Natural killer cell (primary cell): ENCODE measurements around the gene PGAP3. TPM values are rescaled to one million over a fixed set of nuclear protein-coding genes. Genes with fewer than 3 reads are reported as not detected.

ENCODE experiments used
- ATAC-seq, 3 donors: fragments of 150-1000 bp in 2 of 3; fragments of 200-7000 bp in 1 of 3; cut with Tn5 transposase; 1 replicate in 1 of 3; 2 replicates in 2 of 3; pipeline ENCODE4 v1.10.0; 2021; ENCODE audit warnings: mild to moderate bottlenecking in 2 of 3, moderate library complexity in 2 of 3
- DNase-seq, 2 donors: peaks; one replicate each; pipeline versions ENCODE4 v3.0.0 to v3.0.0-alpha.2; 2013 to 2021; ENCODE audit warnings: mixed read lengths in 1 of 2
- H3K27ac ChIP-seq: one replicate; pipeline ENCODE4 v1.5.1; 2013; ENCODE audit warnings: mild to moderate bottlenecking, low read length
- H3K27me3 ChIP-seq: one replicate; pipeline ENCODE4 v1.6.1; 2013; ENCODE audit warnings: low read length; ENCODE audit not compliant: control insufficient read depth, insufficient read depth
- H3K36me3 ChIP-seq: one replicate; pipeline ENCODE4 v1.6.1; 2013; ENCODE audit warnings: low read length; ENCODE audit not compliant: control insufficient read depth, insufficient read depth
- H3K4me1 ChIP-seq: one replicate; pipeline ENCODE4 v1.6.1; 2013; ENCODE audit warnings: low read length; ENCODE audit not compliant: control insufficient read depth, insufficient read depth
- H3K4me3 ChIP-seq: one replicate; pipeline ENCODE4 v1.5.1; 2013; ENCODE audit warnings: low read length
- H3K9me3 ChIP-seq: one replicate; pipeline ENCODE4 v1.6.1; 2013; ENCODE audit warnings: low read length; ENCODE audit not compliant: control insufficient read depth, insufficient read depth
- H3K27ac Mint-ChIP-seq, 2 donors: one replicate each; pipeline ENCODE4 v1.8.0; 2022; ENCODE audit warnings: mild to moderate bottlenecking in 2 of 2, mixed read lengths in 2 of 2, moderate library complexity in 1 of 2
- H3K27me3 Mint-ChIP-seq, 2 donors: one replicate each; pipeline ENCODE4 v1.8.0; 2022; ENCODE audit warnings: low read depth in 2 of 2, mixed read lengths in 2 of 2
- H3K36me3 Mint-ChIP-seq: one replicate; pipeline ENCODE4 v1.8.0; 2022; ENCODE audit warnings: mixed read lengths
- H3K4me1 Mint-ChIP-seq, 2 donors: one replicate each; pipeline ENCODE4 v1.8.0; 2022; ENCODE audit warnings: mixed read lengths in 2 of 2
- H3K4me3 Mint-ChIP-seq: one replicate; pipeline ENCODE4 v1.8.0; 2022; ENCODE audit warnings: mild to moderate bottlenecking, moderate library complexity, mixed read lengths
- H3K9me3 Mint-ChIP-seq, 2 donors: one replicate each; pipeline ENCODE4 v1.8.0; 2022; ENCODE audit warnings: mixed read lengths in 2 of 2
- WGBS: methylation state at CpG from one replicate; pipeline ENCODE4 v1.1.7; 2013; ENCODE audit warnings: missing lambda C conversion rate; ENCODE audit not compliant: insufficient coverage; 5-methylcytosine and 5-hydroxymethylcytosine counted together
- intact Hi-C: fragments of 100-400 bp; cut with micrococcal nuclease; formaldehyde crosslinking; loops from one replicate; pipeline ENCODE4 v1.14.2; 2022
- total RNA-seq, 4 donors: library from RNA; stranded (reverse); fragments of 120-200 nt in 1 of 4; gene quantifications; one replicate each; pipeline versions ENCODE4 v1.2.3 to v1.2.4, GENCODE V29; 2013 to 2022
- TF ChIP-seq, protein P1 (sequence below): fragments of 200-600 bp; IDR thresholded peaks from one replicate; pipeline ENCODE4 v1.8.0; 2022; ENCODE audit warnings: antibody characterized with exemption

The PGAP3 gene
- total RNA-seq, 3 donors from 2014 or later (not counting 1 experiment from before 2014, with no cell fraction given), result 45.8 to 57.8 (median 52.4) TPM

- H3K27ac ChIP-seq, result no peak overlapping the region
- intact Hi-C loops, result loop anchor here (2.0 to 5.0 kb wide), 3 partner anchors 13 to 117 kb away; no protein-coding TSS in a partner anchor
- no peaks in the 10 kb centered on the region for H3K9me3 ChIP-seq
- no peaks in the 10 kb centered on the region for H3K36me3 ChIP-seq
- H3K36me3 Mint-ChIP-seq, result no peaks in the 10 kb centered on the region
- peaks cover 46% of the 10 kb centered on the region for H3K4me1 ChIP-seq
- no peak overlapping the region for H3K4me3 ChIP-seq
- no peak for ATAC-seq
- no peaks in the 10 kb centered on the region for H3K27me3 ChIP-seq
- 91% methylated on average over 8 of the region's 8 CpGs for WGBS
- no peak for DNase-seq
- TF ChIP-seq, protein P1, sequence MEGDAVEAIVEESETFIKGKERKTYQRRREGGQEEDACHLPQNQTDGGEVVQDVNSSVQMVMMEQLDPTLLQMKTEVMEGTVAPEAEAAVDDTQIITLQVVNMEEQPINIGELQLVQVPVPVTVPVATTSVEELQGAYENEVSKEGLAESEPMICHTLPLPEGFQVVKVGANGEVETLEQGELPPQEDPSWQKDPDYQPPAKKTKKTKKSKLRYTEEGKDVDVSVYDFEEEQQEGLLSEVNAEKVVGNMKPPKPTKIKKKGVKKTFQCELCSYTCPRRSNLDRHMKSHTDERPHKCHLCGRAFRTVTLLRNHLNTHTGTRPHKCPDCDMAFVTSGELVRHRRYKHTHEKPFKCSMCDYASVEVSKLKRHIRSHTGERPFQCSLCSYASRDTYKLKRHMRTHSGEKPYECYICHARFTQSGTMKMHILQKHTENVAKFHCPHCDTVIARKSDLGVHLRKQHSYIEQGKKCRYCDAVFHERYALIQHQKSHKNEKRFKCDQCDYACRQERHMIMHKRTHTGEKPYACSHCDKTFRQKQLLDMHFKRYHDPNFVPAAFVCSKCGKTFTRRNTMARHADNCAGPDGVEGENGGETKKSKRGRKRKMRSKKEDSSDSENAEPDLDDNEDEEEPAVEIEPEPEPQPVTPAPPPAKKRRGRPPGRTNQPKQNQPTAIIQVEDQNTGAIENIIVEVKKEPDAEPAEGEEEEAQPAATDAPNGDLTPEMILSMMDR, result no peak
- H3K4me1 Mint-ChIP-seq, result peaks cover 34 to 47% of the 10 kb centered on the region in 2 donors
- no peaks in the 10 kb centered on the region for H3K9me3 Mint-ChIP-seq
- H3K4me3 Mint-ChIP-seq, result no peak overlapping the region
- peak overlapping the region; percentile 86 to 92 for H3K27ac Mint-ChIP-seq
- H3K27me3 Mint-ChIP-seq, result peaks cover 0 to 10% of the 10 kb centered on the region in 2 donors
These were observed 52.2 kb downstream of the PGAP3 start for GRCh38 chr17:39635614-39636176.

GRCh38 chr17:39634384-39634871 lies 53.4 kb downstream of the PGAP3 start:
- H3K27ac ChIP-seq, result no peak overlapping the region
- peaks cover 0 to 12% of the 10 kb centered on the region in 2 donors for H3K27me3 Mint-ChIP-seq
- H3K27me3 ChIP-seq, result no peaks in the 10 kb centered on the region
- WGBS, result 64% methylated on average over 2 of the region's 2 CpGs
- H3K9me3 Mint-ChIP-seq, result no peaks in the 10 kb centered on the region
- peak overlapping the region in 1 of 2 donors; percentile 54 for H3K27ac Mint-ChIP-seq
- H3K4me3 Mint-ChIP-seq, result peak overlapping the region; percentile 37
- no peak overlapping the region for H3K4me3 ChIP-seq
- H3K36me3 Mint-ChIP-seq, result no peaks in the 10 kb centered on the region
- peaks cover 21 to 35% of the 10 kb centered on the region in 2 donors for H3K4me1 Mint-ChIP-seq
- H3K9me3 ChIP-seq, result no peaks in the 10 kb centered on the region
- H3K36me3 ChIP-seq, result no peaks in the 10 kb centered on the region
- TF ChIP-seq, protein P1, result peak; percentile 85
- H3K4me1 ChIP-seq, result peaks cover 33% of the 10 kb centered on the region
- DNase-seq (peak in 1 of 2 donors; percentile 69), ATAC-seq (no peak)
- intact Hi-C loops, result no loop called here

DNA sequence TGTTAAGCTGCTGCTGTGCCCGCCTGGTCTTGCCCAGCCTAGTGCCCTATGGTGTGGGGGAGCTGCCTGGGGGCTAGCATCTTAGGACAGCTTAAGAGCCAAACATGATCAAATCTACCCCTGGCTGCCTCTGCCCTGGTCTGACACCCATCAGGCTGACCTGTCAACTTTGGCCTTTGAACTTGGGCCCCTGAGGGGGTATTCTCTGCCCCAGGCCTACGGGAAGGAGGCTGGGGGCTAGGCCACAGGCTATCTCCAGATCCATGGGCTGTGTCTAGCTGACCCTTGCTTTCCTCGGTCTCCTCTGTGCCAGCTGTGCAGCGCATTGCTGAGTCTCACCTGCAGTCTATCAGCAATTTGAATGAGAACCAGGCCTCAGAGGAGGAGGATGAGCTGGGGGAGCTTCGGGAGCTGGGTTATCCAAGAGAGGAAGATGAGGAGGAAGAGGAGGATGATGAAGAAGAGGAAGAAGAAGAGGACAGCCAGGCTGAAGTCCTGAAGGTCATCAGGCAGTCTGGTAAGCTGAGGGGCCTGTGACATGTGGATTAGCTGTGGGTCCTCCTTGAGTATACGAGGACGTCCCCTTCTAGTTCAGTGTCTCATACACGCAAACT lies 54.2 kb downstream of the PGAP3 start:
- H3K27ac Mint-ChIP-seq, result no peak overlapping the region
- DNase-seq (no peak), ATAC-seq (no peak)
- H3K27me3 ChIP-seq, result no peaks in the 10 kb centered on the region
- H3K4me3 ChIP-seq, result no peak overlapping the region
- H3K27ac ChIP-seq, result no peak overlapping the region
- no peaks in the 10 kb centered on the region for H3K9me3 ChIP-seq
- TF ChIP-seq, protein P1, result no peak
- no peaks in the 10 kb centered on the region for H3K36me3 ChIP-seq
- H3K4me1 Mint-ChIP-seq, result peaks cover 13 to 27% of the 10 kb centered on the region in 2 donors
- H3K36me3 Mint-ChIP-seq, result no peaks in the 10 kb centered on the region
- intact Hi-C loops, result no loop called here
- 76% methylated on average over 8 of the region's 8 CpGs for WGBS
- peaks cover 0 to 14% of the 10 kb centered on the region in 2 donors for H3K27me3 Mint-ChIP-seq
- H3K4me3 Mint-ChIP-seq, result no peak overlapping the region
- peaks cover 26% of the 10 kb centered on the region for H3K4me1 ChIP-seq
- H3K9me3 Mint-ChIP-seq, result no peaks in the 10 kb centered on the region
